IgD-negative memory B cell (primary cell): ENCODE data around the gene INPP5A. TPM values are rescaled to one million over a fixed set of nuclear protein-coding genes. Genes with fewer than 3 reads are reported as not detected.
A peak's percentile ranks its signal among the peaks of the same experiment; 100 is the strongest.

Experiments used
- H3K27ac Mint-ChIP-seq, 3 donors: one replicate each; pipeline ENCODE4 v1.8.0; 2020 to 2022; ENCODE audit warnings: mild to moderate bottlenecking in 3 of 3, mixed read lengths in 3 of 3, moderate library complexity in 1 of 3
- H3K27me3 Mint-ChIP-seq: one replicate; pipeline ENCODE4 v1.8.0; 2021; ENCODE audit warnings: mixed read lengths
- H3K36me3 Mint-ChIP-seq: one replicate; pipeline ENCODE4 v1.8.0; 2020; ENCODE audit warnings: mild to moderate bottlenecking, mixed read lengths
- H3K4me1 Mint-ChIP-seq, 3 donors: one replicate each; pipeline ENCODE4 v1.8.0; 2020 to 2022; ENCODE audit warnings: mixed read lengths in 3 of 3, mild to moderate bottlenecking in 1 of 3
- H3K4me3 Mint-ChIP-seq, 4 donors: one replicate each; pipeline ENCODE4 v1.8.0; 2020 to 2022; ENCODE audit warnings: mild to moderate bottlenecking in 4 of 4, mixed read lengths in 4 of 4, moderate library complexity in 3 of 4
- H3K9me3 Mint-ChIP-seq, 3 donors: one replicate each; pipeline ENCODE4 v1.8.0; 2020 to 2021; ENCODE audit warnings: mixed read lengths in 3 of 3, mild to moderate bottlenecking in 1 of 3
- polyA plus RNA-seq: library from polyadenylated mRNA; unstranded; fragments of 300-500 nt; fragmentation: Illumina TruSeq; gene quantifications from one replicate; pipeline ENCODE4 v1.2.3, GENCODE V29; 2021

Gene INPP5A
- polyA plus RNA-seq, 1 donor from 2014 or later, result 0.94 TPM

- no peaks in the 10 kb centered on the region for H3K9me3 Mint-ChIP-seq
- H3K4me1 Mint-ChIP-seq, result peaks cover 23 to 50% (median 28%) of the 10 kb centered on the region in 3 donors
Observed at GRCh38 chr10:132588301-132589013, 50.9 kb downstream of the INPP5A start.

DNA sequence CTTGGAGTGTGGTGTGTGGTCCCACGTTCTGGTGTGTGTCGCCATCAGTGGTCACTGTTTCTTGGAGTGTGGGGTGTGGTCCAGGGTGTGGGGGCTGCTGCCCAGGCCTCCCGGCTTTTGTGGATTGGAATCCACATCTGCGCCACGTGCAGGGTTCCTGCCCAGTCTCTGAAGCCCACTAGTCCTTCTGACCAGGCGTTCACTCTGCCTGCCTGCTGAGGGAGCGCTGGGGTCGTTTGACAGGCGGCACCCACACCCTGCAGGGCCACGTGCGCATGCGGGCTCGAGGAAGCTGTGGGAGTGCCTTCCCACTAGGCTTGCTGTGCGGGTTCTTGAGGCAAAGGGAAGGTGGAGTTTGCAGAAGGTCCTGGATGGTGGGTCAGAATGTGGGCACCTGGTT is 51.4 kb downstream of the INPP5A start:
- Mint-ChIP-seq H3K9me3 (no peaks in the 10 kb centered on the region), H3K4me3 (peak overlapping the region; percentile 74 to 95 (median 82)), H3K36me3 (peaks cover 5% of the 10 kb centered on the region), H3K27me3 (no peaks in the 10 kb centered on the region), H3K27ac (peak overlapping the region; percentile 80 to 98 (median 96)), H3K4me1 (peaks cover 28 to 56% (median 34%) of the 10 kb centered on the region in 3 donors)

More at GRCh38 chr10:132588301-132589013, 50.9 kb downstream of the INPP5A start:
- Mint-ChIP-seq H3K4me3 (peak overlapping the region; percentile 74 to 95 (median 82)), H3K27ac (peak overlapping the region; percentile 89 to 98 (median 96)), H3K36me3 (peaks cover 5% of the 10 kb centered on the region), H3K27me3 (no peaks in the 10 kb centered on the region)

- no peak overlapping the region for H3K27ac Mint-ChIP-seq
- H3K9me3 Mint-ChIP-seq, result no peaks in the 10 kb centered on the region
- H3K4me1 Mint-ChIP-seq, result peaks cover 32 to 62% (median 41%) of the 10 kb centered on the region in 3 donors
- peak overlapping the region in 2 of 4 donors; percentile 39 to 49 for H3K4me3 Mint-ChIP-seq
- H3K36me3 Mint-ChIP-seq, result peaks cover 5% of the 10 kb centered on the region
- H3K27me3 Mint-ChIP-seq, result no peaks in the 10 kb centered on the region
Observed at GRCh38 chr10:132589681-132590080, 52.1 kb downstream of the INPP5A start.

- Mint-ChIP-seq H3K4me1 (peaks cover 32 to 65% (median 43%) of the 10 kb centered on the region in 3 donors), H3K27ac (peak overlapping the region in 1 of 3 donors; percentile 48), H3K27me3 (no peaks in the 10 kb centered on the region), H3K36me3 (peaks cover 5% of the 10 kb centered on the region), H3K4me3 (peak overlapping the region in 1 of 4 donors; percentile 63), H3K9me3 (no peaks in the 10 kb centered on the region)
Observed at GRCh38 chr10:132590094-132590751, 52.6 kb downstream of the INPP5A start.

GRCh38 chr10:132590752-132591121 is 53.1 kb downstream of the INPP5A start:
- Mint-ChIP-seq H3K9me3 (no peaks in the 10 kb centered on the region), H3K36me3 (peaks cover 5% of the 10 kb centered on the region), H3K4me3 (peak overlapping the region in 1 of 4 donors; percentile 70), H3K4me1 (peaks cover 32 to 70% (median 46%) of the 10 kb centered on the region in 3 donors), H3K27ac (peak overlapping the region in 1 of 3 donors; percentile 48), H3K27me3 (no peaks in the 10 kb centered on the region)

GRCh38 chr10:132591166-132591971 is 53.8 kb downstream of the INPP5A start:
- no peaks in the 10 kb centered on the region for H3K9me3 Mint-ChIP-seq
- peaks cover 32 to 71% (median 51%) of the 10 kb centered on the region in 3 donors for H3K4me1 Mint-ChIP-seq
- no peaks in the 10 kb centered on the region for H3K27me3 Mint-ChIP-seq
- H3K27ac Mint-ChIP-seq, result peak overlapping the region in 2 of 3 donors; percentile 48 to 73
- peak overlapping the region in 1 of 4 donors; percentile 70 for H3K4me3 Mint-ChIP-seq
- H3K36me3 Mint-ChIP-seq, result peaks cover 5% of the 10 kb centered on the region

- Mint-ChIP-seq H3K27me3 (no peaks in the 10 kb centered on the region), H3K4me1 (peaks cover 24 to 68% (median 53%) of the 10 kb centered on the region in 3 donors), H3K36me3 (peaks cover 2% of the 10 kb centered on the region), H3K27ac (peak overlapping the region; percentile 78 to 97 (median 95)), H3K9me3 (no peaks in the 10 kb centered on the region), H3K4me3 (peak overlapping the region in 3 of 4 donors; percentile 61 to 84 (median 79))
Observed at GRCh38 chr10:132592790-132593383, 55.3 kb downstream of the INPP5A start.

GRCh38 chr10:132593389-132593788 is 55.8 kb downstream of the INPP5A start:
- Mint-ChIP-seq H3K27ac (peak overlapping the region; percentile 78 to 97 (median 95)), H3K27me3 (no peaks in the 10 kb centered on the region), H3K36me3 (peaks cover 4% of the 10 kb centered on the region), H3K9me3 (peaks cover 0 to 2% (median 2%) of the 10 kb centered on the region in 3 donors), H3K4me3 (peak overlapping the region; percentile 61 to 84 (median 76)), H3K4me1 (peaks cover 19 to 65% (median 50%) of the 10 kb centered on the region in 3 donors)

DNA sequence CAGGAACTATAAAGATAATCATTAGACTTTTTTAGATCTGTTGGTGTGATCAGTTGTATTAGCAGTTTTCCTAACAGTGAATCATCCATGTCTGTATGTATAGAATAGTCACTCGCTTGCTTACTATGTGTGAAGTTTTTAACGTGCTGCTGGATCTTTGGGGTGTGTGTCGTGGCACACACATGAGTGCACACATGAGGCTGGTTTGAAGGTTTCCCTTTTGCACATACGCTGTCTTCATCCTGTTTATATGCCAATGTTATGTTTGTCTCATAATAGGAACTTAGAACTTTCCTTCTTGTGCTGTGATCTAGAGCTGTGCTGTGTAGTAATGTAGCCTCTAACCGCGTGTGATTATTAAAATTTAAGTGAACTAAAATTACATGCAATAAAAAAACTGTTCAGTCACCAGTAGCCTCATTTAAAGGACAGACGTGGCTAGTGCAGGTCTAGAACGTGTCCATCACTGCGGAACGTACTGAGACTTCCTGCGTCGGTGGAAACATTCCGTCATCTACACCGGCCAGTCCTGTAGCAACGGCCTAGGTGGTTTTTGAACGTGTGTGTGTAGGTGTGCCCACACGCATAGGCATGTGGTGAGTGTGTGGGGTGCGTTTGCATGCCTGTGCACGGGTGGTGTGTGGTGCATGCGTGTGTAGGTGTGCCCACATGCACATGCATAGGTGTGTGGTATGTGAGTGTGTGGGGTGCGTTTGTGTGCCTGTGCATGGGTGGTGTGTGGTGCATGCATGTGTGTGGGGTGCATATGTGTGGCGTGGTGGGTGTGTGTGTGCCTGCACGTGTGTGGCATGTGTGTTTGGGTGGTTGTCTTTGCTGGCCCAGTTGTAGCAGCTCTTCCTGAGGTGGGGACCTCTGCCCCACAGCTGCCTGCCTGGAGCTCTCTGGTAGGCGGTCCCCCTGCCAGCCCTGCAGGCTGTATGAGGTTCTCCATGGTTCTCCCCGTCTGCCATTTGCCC is 56.6 kb downstream of the INPP5A start:
- Mint-ChIP-seq H3K36me3 (peaks cover 7% of the 10 kb centered on the region), H3K9me3 (peaks cover 0 to 5% (median 5%) of the 10 kb centered on the region in 3 donors), H3K27me3 (no peaks in the 10 kb centered on the region), H3K27ac (peak overlapping the region; percentile 78 to 97 (median 95)), H3K4me1 (peaks cover 14 to 60% (median 50%) of the 10 kb centered on the region in 3 donors), H3K4me3 (peak overlapping the region; percentile 61 to 84 (median 76))

- H3K9me3 Mint-ChIP-seq, result peaks cover under 1 to 6% (median 5%) of the 10 kb centered on the region in 3 donors
- peak overlapping the region in 1 of 4 donors; percentile 41 for H3K4me3 Mint-ChIP-seq
- peaks cover 7% of the 10 kb centered on the region for H3K36me3 Mint-ChIP-seq
- peak overlapping the region; percentile 78 to 97 (median 95) for H3K27ac Mint-ChIP-seq
- peaks cover 14 to 59% (median 50%) of the 10 kb centered on the region in 3 donors for H3K4me1 Mint-ChIP-seq
- no peaks in the 10 kb centered on the region for H3K27me3 Mint-ChIP-seq
Observed at GRCh38 chr10:132595021-132595420, 57.4 kb downstream of the INPP5A start.

DNA sequence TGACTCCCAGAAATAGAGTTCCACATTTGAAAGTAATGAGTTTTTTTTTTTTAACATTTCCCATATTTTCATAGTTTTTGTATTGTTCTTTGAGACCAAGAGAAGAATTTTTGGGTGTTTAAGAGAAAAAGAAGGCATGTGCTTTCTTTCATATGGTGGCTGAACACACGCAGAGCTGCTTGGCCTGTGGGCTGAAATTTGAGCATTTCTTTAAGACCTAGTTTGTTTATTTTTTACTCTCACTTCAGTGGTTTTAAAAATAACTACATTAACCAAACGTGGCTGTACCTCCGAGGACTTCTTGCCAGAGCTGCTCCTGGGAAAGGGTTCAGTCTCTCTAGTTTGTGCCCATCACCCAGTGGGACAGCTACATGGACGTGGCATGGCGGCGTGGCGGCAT is 58.3 kb downstream of the INPP5A start:
- peak overlapping the region in 2 of 4 donors; percentile 19 to 41 for H3K4me3 Mint-ChIP-seq
- H3K4me1 Mint-ChIP-seq, result peaks cover 14 to 54% (median 45%) of the 10 kb centered on the region in 3 donors
- peaks cover 10% of the 10 kb centered on the region for H3K36me3 Mint-ChIP-seq
- peak overlapping the region in 2 of 3 donors; percentile 47 to 78 for H3K27ac Mint-ChIP-seq
- no peaks in the 10 kb centered on the region for H3K27me3 Mint-ChIP-seq
- peaks cover 7 to 10% (median 8%) of the 10 kb centered on the region in 3 donors for H3K9me3 Mint-ChIP-seq

- Mint-ChIP-seq H3K9me3 (peaks cover 8 to 14% (median 10%) of the 10 kb centered on the region in 3 donors), H3K4me3 (peak overlapping the region in 1 of 4 donors; percentile 58), H3K27ac (peak overlapping the region in 1 of 3 donors; percentile 60), H3K4me1 (peaks cover 18 to 49% (median 40%) of the 10 kb centered on the region in 3 donors), H3K36me3 (peaks cover 16% of the 10 kb centered on the region), H3K27me3 (no peaks in the 10 kb centered on the region)
Observed at GRCh38 chr10:132596742-132597279, 59.2 kb downstream of the INPP5A start.

GRCh38 chr10:132597654-132598053 is 60.1 kb downstream of the INPP5A start:
- peaks cover 21 to 48% (median 37%) of the 10 kb centered on the region in 3 donors for H3K4me1 Mint-ChIP-seq
- H3K27ac Mint-ChIP-seq, result no peak overlapping the region
- H3K36me3 Mint-ChIP-seq, result peaks cover 16% of the 10 kb centered on the region

More at GRCh38 chr10:132597654-132598053, 60.1 kb downstream of the INPP5A start:
- no peak overlapping the region for H3K4me3 Mint-ChIP-seq
- H3K9me3 Mint-ChIP-seq, result peaks cover 8 to 14% (median 10%) of the 10 kb centered on the region in 3 donors
- no peaks in the 10 kb centered on the region for H3K27me3 Mint-ChIP-seq
